ENCODE measurements around the gene BLOC1S3.

DNA sequence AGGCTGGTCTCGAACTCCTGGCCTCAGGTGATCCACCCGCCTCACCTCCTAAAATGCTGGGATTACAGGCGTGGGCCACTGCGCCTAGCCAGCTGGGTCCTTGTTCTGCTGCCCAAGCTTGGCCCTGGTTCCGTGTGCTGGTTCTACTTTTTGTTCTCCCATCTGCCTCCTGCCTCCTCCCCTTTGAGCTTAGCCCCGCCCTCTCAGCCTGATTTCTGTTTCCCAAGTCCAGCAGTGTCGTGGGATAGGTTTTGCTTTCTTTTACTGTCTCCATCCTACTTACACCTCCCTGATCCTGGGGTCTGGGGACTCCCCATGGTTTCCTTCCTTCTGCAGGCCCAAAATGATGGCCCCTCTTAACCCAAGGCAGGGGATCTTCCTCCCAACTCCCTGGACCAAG lies 2.4 kb downstream of the BLOC1S3 start:
- TF ChIP-seq, protein P1, sequence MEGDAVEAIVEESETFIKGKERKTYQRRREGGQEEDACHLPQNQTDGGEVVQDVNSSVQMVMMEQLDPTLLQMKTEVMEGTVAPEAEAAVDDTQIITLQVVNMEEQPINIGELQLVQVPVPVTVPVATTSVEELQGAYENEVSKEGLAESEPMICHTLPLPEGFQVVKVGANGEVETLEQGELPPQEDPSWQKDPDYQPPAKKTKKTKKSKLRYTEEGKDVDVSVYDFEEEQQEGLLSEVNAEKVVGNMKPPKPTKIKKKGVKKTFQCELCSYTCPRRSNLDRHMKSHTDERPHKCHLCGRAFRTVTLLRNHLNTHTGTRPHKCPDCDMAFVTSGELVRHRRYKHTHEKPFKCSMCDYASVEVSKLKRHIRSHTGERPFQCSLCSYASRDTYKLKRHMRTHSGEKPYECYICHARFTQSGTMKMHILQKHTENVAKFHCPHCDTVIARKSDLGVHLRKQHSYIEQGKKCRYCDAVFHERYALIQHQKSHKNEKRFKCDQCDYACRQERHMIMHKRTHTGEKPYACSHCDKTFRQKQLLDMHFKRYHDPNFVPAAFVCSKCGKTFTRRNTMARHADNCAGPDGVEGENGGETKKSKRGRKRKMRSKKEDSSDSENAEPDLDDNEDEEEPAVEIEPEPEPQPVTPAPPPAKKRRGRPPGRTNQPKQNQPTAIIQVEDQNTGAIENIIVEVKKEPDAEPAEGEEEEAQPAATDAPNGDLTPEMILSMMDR (IDR thresholded peaks at IDR 0.05; ENCODE audit: low read depth, low read length), result no peak
- no peak for TF ChIP-seq EZH2phosphoT487 (IDR thresholded peaks at IDR 0.05; ENCODE audit: low read depth)

Measured in OCI-LY3 (cell line).